LoVo (cell line): ENCODE data around the gene ARMH1.

Source experiments
- DNase-seq: peaks from one replicate; pipeline ENCODE4 v3.0.0-alpha.2; 2016; ENCODE audit warnings: low spot score

The ARMH1 gene

DNA sequence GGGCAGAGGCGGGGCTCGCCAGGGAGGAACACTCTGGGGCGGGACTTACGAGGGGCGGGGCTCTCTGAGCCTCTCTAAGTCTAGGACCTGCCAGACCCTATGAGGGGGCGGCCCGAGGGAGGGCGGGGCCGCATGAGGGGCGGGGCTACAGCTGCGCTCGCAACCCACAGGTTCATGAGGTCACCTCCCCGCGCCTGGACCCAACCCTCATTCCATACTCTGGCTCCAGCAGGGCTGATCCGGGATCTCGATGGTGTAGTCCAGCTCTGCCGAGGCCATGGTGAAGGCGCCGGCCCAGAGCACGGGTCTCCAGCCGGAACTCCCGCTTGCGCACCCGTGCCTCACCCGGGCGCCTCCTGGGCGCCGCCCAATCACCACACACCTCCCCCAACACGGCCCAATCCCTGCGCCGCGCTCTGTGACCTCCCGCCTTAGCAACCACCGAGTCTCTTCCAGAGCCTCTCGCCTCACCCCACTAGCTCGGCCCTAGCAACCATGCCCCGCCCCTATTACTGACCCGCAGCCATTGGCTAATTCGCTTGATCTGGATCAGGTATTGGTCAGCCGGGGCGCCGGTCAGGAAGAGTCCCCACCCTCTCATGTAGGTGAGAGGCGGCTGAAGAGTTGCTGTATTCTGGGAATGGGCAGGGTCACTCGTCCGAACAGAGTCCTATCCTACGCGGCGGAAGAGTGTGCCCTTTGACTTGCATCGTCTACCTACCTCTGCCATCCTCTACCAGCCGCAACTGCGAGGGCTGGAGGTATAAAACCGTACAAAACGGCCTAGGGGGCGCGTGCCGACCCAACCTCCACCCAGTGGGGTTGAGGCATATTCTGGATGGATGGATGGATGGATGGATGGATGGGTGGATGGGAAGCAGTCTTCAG, at the start of gene ARMH1, which contains the start of gene TMEM53:
Gene ARMH1, plus strand, starts transcription at position 602 of the 888 bp plus-strand sequence. CDS start 14,984 bp downstream, outside the sequence.
Gene TMEM53, minus strand, starts transcription at position 369 of the 888 bp plus-strand sequence. Its CDS starts 90 bp downstream, at position 279.
- peak; percentile 98 for DNase-seq

DNA sequence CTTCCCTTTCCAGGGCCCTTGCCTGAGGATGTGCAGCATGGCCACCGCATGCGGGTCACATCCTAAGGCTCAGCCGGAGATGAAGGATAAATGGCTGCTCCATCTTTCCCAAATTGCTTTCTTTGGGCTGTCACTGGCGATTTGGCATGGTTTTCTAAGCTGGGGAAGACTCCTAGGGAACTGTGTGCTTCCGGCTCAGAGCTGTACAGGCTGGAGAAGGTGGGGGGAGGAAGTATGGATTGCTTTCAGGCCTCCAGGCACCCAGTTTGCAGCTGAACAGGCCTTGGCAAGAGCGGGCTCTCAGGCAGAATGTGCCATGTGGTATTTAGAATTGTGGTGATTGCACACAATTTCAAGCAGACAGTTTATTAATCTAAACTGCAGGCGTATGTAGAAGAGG, 49.2 kb upstream of the ARMH1 start:
- no peak for DNase-seq

DNA sequence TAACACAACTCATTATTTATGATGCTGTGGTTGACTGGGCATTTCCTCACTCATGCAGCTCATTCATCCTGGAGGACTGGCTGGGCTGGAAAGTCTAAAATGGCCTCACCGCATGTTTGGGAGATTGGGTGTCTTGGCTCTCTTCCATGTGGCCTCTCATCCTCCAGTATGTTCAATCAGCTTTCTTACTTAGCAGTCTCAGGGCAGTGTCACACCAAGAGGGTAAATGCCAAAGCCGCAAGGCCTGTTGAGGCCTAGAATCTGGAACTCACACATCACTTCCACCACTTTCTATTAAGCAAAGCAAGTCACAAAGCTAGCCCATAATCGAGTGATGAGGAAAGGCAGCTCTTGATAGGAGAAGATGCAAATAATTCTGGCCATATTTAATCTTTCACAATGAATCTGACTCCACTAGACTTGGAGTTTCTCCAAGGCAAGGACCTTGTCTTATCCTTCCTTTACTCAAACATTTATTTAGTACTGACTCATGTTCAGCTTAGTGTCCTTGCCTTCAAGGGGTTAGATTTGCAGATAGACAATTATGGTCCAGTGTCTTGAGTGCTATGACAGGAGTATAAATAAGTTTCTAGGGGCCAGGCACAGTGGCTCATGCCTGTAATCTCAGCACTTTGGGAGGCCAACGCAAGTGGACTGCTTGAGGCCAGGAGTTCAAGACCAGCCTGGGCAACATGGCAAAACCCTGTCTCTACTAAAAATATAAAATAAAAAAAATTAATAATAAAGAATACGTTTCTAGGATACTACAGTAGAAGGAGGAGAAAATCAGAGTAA, 45.4 kb upstream of the ARMH1 start:
- no peak for DNase-seq

DNA sequence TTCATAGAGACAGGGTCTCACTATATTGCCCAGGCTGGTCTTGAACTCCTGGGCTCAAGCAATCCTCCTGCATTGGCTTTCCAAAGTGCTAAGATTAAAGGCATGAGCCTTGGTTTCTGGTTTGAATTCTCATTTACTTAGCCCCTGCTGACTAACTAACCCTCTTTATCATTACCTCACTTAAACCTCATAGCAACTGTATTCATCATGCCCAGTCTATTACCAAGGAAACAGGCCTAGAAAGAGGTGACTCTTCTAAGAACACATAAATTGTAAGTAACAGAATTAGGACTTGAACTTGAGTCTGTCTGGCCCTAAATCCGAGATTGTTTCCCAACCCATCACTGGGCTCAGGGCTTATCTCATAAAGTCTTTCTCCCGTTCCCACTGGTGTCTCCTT, 44.4 kb upstream of the ARMH1 start:
- no peak for DNase-seq

DNA sequence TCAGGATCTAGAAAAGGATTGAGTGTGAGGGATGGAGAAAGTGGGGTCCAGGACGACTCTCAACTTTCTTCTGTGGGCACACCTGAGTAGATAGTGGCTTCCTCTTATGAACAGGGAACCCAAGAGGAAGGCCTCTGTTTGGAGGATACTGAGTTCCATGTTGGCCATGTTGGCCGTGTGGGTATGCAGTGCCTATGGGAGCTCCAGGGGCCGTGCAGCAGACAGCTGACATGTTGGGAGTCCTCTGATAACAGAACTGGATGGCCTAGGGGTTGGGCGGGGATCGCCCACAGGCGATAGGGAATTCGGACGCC, 43.2 kb upstream of the ARMH1 start:
- DNase-seq = no peak

DNA sequence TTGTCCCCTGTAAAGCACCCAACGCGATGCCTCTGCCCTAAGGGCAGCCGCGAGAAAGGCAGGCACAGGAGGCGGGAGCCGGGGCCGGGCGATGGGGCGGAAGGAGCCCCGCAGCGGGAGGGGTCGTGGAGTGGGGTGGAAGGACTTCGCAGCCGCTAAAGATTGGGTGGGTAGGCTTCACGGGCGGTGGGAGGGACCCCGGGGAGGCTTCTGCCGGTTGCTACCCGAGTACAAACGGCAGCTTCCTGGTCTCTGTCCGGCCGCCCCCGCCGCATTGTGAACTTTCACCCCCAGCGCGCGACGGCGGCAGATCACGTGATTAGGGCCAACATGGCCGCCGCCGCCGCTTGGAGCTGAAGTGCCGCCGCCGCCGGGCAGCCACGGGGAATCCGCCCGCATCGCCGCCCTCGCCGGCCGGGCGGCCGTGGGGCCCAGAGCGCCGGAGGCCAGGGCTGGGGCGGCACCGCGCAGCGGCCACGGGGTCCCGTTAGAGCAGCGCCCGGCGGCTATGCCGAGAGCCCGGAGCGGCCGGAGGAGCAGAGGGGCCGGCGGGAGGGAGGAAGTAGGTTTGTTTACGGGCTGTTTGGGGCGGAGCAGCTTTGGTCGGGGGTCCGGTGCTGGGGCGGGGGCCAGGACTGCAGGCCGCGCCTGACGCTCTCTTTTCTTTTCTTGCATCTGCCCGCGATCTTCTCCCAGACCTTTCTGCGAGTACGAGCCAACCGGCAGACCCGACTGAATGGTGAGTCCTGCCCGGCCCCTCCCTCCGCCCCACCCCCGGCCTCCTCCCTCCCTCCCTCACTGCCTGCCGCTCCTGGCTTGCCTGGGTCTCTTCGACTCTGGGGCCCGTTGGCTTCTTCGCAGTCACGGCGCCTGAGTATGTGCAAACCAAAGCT, 42.6 kb upstream of the ARMH1 start:
- peak; percentile 87 for DNase-seq

DNA sequence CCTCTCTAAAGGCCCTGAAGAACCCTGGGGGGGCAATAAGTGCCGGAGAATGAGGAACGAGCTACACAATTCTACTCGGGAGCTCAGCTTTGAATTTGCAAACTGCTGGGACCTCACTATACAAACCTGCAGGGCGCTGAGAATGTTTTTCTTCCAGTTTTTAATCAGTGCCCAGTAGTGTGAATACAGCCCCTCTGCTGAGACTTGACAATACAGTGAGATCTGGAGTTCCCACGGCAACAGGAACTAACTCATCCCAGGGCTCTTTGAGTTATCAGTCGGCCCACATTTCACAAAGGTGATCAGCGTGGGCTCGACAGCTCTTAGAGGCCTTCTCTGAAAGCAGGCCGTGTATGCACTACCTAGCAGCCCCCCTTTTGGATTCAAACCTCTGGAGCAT, 41.9 kb upstream of the ARMH1 start:
- DNase-seq = no peak

DNA sequence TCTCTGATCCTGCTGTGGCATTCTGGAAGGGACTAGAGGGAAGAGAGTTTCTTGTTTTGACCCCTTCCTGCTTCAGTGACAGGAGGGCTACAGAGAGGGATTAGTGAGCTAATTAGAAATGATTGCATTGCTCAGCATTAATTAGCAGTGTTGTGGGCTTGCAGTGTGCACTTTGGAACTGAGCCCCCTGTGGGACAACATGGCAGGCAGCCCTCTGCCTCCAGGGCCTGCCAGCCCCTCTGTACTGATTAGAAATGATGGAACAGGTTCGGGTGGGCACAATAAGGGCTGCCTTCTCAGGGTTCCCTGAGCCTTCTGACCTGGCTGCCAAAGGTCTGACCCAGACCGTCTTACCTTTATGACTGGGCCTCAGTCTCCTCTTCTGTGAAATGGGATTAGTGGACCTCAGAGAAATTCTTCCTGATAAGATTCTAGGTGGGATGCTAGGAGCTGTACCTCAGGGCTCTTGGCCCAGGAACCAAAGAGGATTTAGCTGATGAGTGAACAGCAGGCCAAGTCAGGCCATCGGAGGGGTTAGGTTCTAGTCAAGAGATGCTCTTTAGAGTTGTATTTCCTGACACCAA, 39.8 kb upstream of the ARMH1 start:
- no peak for DNase-seq

DNA sequence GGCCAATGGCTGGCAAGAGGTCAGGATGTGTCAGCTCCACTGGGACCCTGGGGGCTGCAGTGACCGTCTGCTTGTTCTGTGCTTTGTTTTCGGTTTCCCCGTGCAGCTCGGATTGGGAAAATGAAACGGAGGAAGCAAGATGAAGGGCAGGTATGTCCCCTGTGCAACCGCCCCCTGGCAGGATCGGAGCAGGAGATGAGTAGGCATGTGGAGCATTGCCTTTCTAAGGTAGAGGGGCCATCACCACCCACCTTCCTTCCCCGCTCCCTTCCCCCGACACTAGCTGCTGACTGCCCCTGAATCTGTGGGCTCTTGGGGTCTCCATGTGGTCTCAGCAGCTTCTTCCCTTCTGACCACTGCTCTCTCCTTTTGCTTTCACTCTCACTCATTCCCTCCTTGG, 39.1 kb upstream of the ARMH1 start:
- no peak for DNase-seq

DNA sequence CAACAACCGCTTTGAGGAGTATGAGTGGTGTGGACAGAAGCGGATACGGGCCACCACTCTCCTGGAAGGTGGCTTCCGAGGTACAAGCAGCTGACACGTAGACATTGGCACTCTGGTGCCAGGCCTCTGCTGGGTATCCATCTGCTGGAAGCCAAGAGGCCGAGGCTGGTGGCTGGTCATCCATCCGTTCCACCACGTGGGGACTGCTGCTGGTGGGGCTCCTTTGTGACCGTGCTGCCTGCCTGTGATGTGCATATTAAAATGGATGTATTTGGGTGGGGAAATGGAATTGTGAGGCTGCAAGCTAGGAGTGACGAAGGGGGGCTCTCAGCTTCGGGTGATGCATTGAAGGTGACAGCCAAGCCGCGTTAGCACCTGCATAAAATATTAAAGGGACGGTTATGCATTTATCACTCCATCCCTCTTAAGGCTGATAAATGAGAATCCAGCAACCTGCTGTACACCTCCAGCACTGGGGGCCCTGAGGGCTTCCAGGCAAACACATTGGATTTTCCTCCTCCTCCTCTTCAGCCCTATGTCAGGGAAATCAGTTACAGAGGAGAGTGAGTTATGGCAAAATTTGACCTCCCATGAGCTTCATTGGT, 38.3 kb upstream of the ARMH1 start:
- DNase-seq = no peak

DNA sequence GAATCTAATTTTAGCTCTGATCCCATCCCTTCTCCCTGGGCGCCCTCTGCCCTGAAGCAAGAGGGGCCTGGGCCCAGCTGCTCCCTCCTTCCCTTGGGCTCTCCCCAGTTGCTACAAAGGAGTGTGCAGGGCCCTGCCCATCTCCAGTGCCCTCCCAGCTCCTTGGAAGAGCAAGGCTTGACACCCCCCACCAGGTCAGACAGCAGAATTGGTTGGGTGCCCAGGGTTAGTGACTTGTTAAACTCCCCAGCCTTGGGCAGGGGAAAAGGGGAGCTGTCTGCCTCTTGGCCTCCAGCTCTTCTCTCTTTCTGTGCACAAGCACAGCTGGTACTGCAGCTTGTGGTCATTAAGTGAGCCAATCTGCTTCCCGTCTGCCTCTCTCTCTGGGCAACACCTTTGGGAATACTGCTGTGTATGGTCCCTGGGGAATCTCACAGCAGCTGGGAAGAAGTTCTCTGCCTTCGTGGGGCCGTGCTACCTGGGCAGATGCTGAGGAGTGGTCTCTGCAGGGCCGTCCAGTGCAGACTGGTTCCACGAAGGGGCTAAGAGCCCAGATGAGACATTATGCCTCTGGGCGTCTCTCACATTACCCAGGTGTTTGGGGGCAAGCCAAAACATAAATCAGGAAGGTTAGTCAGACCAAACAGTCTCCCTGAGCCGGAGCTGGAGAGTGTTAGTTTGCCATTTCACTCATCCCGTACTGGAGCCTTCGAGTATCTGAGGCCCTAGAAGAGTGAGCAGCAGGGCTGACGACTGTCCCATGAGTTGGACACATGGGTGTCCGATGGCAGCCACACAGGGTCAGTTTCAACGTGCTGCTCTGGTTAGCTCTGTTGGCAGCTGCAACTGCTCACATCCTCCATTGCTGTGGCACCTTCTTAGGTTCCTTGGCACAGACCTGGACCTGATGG, 37.6 kb upstream of the ARMH1 start:
- no peak for DNase-seq

DNA sequence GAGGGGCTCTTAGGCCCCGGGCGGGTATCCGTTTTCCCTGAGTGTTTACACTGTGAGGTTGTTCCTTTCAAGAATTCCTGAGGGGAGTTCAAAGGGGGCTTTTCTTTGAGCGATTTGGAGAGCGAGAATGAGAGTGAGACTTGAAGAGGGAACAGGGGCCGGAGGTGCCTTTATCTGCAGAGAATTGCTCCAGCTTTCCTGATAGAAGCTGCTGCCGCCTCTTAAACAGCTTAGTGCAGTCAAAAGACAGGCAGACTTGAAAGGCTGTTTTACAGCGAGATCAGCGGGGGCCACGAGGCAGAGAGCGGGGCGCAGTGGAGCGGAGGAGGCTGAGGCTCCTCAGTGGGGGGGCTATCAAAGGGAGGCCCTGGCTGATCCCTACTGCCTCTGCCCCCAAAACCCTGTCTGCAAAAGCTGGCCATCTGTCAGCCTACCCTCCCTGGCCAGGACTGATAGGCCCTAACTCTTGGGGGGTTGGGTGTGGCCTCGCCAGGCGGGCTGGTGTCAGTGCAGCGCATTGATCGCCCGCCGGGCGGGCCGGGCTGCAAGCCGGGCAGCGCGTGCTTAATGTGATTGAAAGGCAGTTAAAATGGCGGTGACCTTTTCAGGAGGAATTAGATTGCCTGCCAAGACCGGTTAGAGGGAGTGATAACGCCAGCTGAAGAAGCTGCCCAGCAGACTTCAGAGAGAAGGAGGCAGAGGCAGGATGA, 36.7 kb upstream of the ARMH1 start:
- DNase-seq = no peak

DNA sequence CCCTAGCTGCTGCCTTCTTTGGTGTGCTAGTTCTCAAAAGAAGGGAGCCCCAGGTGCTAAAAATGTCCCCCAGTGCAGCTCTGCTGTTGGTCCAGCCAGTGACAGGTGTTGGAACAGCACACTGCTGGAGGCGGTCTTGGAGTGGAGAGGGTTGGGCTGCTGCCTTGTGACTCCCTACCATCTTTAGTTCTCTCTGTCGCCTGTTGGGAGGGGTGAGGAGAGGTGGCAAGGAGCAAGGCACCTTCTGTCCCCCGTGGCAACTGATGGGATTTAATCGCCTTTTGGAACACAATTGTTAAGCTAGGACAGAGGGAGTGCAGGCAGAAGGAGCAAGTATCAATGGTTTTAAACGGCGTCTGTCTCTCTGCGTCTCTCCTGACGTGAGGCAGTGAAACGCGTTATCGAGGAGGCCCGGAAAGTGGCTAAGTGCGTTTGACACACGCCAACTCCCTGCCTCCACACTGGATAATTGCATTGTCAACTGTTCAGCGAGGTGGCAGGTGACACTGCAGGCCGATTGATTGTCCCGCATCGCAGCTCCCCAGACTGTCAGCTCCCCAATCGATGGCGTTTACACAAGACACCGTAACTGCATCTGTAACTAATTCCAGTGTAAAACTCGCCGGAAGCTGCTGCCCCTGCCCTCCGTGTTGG, 34.2 kb upstream of the ARMH1 start:
- DNase-seq = no peak

DNA sequence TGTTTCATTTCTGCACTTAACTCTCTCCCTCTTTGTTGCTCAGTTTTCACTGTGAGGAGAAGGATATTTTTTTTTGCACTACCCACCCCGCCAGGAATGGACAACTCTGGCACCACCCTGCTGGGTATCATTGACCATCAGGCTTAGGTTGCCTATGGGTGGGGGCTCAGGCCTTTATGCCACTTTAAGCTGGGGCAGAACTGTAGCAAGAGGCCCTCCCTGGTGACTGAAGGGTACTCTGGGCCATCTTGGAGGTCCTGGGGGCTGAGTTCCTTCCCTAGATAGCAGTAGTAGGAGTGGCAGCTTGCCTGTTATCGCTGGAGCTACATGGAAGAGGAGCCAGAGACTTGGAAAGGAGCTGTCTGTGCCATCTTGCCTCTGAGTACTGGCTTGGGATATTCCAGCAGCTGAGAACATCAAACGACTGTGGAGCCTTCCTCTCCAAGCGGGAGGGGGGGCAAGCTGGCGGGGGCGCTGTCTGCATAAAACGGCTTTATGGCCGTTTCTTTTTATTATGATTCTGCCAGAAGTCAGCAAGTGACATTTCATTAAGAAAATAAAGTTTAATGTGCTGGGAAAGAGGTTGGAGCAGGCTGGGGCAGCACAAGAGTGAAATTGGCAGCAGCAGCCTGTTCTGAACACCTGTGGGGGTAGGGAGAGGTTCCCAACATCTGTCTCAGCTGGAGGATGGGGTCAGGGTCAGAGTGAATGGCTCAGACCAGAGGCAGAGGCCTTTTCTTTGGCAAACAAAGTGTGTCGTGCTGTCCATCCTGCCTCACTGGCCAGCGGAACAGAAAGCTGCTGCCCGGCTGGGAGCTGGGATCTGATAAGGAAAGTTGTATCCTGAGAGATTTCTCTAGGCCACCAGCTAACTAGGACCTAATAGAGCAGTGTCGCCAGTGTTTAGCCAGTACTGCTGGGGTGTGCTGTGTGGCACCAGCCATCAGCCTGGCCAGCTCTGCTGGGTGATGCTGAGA, 33.1 kb upstream of the ARMH1 start:
- no peak for DNase-seq

DNA sequence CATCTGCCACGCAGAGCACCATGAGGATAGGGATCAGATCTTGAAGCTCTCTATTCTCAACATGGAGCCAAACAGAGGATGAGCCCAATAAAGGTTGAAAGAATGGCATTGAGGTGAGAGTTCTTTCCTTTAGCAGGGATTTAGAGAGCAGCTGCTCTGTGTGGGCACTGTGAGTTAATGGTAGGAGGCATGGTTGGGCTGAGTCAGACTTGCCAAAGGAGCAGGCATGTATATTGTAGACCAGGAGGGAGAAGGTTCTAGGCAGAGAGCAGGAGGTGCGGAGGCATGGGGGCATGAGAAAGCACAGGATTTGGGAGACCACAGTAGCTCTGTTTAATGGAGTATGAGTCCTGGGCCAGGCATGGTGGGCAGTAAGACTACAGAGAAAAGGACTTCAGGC, 32.3 kb upstream of the ARMH1 start:
- no peak for DNase-seq

DNA sequence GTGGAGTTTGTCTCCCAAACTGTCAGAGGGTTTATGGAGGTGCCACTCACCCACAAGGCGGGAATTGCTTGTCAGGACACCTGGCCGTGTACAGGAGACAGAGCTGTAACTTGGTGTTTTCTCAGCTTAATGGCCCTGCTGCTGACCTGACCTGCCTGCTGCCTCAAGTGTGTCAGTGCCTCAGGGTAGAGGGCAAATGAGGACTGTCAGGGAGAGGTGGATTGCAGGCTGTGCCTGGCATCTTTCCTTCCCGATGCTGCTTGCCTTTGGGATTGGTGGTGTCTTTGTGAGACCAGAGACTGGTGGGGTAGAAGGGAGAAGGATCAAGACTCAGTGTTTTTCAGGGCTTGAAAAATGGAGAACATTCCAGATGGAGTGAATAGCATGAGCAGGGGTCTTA, 31.6 kb upstream of the ARMH1 start:
- no peak for DNase-seq

DNA sequence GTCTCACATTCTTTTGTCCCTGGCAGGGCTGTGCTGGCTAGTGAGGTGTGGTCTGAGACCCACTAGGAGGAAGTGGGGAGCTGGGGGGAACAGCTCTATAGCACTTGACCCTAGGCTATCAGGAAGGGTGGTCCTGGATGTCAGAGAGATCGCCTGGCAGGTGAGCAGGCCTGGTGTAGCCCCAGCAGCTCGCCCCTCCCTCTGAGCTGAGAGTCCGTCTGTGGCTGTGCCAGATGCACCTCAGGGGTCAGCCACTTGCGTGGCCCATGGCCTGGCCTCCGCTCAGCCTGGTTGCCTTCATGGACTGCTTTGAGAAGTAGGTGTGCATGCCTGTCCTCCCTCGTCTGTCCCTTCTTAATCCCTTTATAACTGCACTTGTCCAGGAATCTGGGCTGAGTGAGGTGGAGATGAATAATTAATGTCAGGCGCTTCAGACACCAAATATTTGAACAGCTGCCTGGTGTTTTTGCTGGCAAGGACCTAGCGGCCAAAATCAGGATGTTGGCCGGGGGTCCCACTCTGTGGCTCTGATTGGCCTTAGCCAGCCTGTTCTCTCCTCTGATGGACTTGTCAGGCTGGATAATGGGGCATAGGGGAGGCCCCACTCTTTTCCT, 30.7 kb upstream of the ARMH1 start:
- DNase-seq = no peak

DNA sequence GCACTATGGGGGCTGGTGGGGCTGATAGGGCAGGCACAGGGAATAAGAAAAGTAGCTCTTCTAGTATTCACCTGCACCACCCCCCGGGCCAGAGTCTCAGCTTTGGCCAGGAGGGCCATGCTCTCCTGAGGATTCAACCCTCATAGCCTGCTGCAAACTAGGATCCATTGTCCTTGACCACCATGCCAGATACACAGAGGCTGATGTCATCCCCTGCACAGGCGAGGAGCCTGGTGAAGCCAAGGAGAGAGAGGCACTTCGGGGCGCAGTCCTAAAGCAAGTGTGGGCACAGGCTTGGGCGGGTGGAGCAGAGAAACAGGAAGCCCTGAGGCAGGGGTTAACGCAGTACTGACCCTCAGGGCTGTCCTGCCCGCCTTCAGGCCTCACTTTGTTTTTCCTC, 29.7 kb upstream of the ARMH1 start:
- DNase-seq = no peak
